GM18870 (cell line): ENCODE results near the gene RBM42.
A peak's percentile ranks its signal among the peaks of the same experiment; 100 is the strongest.
"Not testable (repeated sequence)": the region's sequence is repeated elsewhere in the genome, so short reads cannot be mapped to it uniquely, and the experiment has no call there.

Experiments used
- ATAC-seq: cut with Tn5 transposase; IDR thresholded peaks from one replicate; pipeline ENCODE4 v1.9.1; 2021; ENCODE audit warnings: moderate library complexity; ENCODE audit not compliant: unreplicated experiment

Gene RBM42, protein sequence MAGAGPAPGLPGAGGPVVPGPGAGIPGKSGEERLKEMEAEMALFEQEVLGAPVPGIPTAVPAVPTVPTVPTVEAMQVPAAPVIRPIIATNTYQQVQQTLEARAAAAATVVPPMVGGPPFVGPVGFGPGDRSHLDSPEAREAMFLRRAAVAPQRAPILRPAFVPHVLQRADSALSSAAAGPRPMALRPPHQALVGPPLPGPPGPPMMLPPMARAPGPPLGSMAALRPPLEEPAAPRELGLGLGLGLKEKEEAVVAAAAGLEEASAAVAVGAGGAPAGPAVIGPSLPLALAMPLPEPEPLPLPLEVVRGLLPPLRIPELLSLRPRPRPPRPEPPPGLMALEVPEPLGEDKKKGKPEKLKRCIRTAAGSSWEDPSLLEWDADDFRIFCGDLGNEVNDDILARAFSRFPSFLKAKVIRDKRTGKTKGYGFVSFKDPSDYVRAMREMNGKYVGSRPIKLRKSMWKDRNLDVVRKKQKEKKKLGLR

DNA sequence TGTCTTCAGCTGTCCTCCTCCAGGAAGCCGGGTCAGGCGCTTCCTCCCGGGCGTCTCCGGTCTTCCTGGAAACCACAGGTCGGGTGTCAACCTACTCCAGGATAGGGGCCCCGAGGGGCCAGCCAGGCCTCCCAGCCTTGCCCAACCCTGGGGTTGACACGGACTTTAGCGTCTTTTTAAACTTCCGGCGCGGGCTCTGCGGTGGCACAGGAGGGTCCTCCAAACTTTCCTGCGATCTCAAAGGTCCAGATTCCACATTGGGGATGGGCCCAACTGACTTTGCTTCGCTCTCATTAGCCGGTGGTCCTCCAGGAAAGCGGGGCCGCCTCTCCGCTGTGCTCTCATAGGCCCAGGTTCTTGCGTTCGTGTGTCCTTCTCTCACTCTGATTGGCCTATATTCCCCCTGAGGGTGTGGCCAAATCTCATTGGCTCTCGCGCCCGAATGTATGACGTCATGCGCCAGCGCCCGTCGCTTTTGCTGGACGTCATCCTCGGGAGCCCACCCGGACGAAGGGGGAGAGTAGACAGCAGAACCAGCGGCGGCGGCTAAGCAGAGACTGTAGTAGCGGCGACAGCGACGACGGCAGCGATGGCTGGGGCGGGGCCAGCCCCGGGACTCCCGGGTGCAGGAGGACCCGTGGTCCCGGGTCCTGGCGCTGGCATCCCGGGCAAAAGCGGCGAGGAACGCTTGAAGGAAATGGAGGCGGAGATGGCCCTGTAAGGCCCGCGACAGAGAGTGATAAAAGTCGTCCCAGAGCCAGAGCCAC is at the start of gene RBM42:
RBM42 (plus strand) TSS at position 472 of the 767 bp plus-strand sequence; CDS start at position 590, 118 bp downstream.
- peak; percentile 93 for ATAC-seq

DNA sequence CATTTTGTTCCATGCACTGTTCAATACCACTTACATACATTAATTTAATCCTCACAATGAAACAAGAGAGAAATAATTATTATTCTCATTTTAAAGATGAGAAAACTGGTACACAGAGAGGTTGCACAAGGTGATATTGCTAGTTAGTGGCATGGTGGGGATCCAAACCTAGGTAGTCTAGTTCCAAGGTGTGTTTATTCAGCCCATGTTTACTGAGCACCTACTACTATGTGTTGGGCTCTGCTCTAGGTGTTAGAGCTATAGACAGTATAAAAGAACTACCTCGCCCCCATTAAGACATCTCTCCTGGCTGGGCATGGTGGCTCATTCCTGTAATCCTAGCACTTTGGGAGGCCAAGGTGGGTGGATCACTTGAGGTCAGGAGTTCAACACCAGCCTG is 46.1 kb upstream of the RBM42 start:
- ATAC-seq = no peak

DNA sequence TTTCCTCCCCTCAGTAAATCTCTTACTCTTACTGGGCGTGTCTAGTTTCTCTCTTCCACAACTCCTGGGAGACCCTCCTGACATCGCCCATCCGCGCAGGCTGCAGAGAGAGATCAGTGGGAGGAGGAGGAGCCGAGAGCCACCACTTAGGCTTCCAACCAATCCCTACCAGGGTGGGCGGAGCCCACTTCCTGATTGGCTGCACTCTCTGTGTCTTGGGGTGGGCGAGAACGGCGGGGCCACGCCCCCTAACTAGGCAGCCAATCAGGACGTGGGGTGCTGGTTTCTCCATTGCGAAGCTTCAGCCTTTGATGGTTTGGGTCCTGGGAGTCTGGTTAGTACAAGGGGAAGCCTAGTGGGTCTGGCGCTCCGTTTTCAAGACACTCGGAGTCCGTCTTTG is 43.0 kb upstream of the RBM42 start, which contains the start of gene PMIS2:
PMIS2 (plus strand) TSS at position 326 of the 400 bp plus-strand sequence. CDS start 87 bp downstream, outside the sequence.
- no peak for ATAC-seq

DNA sequence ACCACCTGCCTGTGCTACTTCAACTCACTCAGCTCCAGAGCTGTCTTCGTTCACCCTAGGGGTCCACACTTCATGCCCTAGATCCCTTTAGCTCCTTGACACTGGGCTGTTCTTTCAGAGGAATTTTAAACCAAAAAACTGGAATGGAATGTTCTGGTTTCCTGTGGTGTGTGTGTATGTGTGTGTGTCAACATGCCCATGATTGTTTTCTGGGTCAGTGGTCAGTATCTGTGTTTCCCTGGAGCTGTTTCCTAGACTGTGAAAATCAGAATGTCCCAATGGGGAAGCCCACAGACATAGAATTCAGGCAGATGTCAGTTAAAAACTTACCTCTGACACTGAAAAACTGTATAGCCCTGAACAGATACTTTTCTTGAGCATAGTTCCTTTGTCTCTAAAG is 41.5 kb upstream of the RBM42 start:
- ATAC-seq = no peak

DNA sequence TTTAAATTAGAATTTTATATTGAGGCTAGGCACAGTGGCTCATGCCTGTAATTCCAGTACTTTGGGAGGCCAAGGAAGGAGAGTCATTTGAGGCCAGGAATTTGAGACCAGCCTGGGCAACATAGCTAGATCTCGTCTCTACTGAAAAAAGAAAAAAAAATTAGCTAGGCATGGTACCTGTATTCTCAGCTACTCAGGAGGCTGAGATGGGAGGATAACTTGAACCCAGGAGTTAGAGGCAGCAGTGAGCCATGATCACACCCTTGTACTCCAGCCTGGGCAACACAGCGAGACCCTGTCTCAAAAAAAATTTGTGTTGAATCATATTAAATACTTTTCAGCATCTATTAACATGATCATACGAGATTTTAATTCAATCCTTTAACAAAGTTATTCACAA is 38.0 kb upstream of the RBM42 start:
- ATAC-seq = no peak

DNA sequence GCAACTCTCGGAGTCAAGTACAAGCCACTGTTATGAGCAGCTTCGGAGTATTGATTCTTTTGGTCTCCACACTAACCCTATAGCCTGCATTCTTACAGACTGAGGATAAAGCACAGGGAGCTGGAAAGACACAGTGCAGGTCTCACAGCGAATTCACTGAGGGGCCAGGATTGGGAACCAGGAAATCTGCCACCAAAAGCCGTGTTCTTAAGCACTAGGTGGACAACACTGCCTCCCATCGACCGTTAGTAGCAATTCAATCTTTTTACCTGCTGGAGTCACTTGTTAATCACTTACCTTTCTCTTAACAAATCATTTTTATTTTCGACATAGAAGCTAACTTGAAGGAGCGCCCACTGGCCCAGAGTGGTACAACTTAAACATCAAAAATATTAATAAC is 36.6 kb upstream of the RBM42 start:
- no peak for ATAC-seq

DNA sequence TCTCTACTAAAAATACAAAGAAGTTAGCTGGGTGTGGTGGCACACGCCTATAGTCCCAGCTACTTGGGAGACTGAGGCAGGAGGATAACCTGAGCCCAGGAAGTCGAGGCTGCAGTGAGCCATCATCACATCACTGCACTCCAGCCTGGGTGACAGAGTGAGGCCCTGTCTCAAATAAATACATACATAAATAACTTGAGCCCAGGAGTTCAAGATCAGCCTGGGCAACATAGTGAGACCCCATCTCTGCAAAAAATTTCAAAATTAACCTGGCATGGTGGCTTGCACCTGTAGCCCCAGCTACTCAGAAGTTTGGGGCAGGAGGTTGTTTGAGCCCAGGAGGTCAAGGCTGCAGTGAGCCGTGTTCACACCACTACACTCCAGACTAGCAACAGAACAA is 33.8 kb upstream of the RBM42 start:
- not testable (repeated sequence) for ATAC-seq

DNA sequence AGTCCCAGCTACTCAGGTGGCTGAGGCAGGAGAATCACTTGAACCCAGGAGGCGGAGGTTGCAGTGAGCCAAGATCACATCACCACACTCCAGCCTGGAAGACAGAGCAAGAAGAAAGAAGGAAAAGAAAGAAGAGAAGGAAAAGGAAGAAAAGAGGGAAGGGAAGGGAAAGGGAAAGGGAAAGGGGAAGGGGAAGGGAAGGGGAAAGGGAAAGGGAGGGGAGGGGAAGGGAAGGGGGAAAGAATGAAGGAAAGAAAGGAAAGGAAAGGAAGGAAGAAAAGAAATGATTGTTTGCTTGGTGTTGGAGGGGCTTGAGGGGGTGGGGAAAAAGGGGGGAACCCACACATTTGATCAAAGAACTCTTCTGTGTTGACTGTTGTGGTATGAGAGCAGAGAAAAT is 32.9 kb upstream of the RBM42 start:
- no peak for ATAC-seq

DNA sequence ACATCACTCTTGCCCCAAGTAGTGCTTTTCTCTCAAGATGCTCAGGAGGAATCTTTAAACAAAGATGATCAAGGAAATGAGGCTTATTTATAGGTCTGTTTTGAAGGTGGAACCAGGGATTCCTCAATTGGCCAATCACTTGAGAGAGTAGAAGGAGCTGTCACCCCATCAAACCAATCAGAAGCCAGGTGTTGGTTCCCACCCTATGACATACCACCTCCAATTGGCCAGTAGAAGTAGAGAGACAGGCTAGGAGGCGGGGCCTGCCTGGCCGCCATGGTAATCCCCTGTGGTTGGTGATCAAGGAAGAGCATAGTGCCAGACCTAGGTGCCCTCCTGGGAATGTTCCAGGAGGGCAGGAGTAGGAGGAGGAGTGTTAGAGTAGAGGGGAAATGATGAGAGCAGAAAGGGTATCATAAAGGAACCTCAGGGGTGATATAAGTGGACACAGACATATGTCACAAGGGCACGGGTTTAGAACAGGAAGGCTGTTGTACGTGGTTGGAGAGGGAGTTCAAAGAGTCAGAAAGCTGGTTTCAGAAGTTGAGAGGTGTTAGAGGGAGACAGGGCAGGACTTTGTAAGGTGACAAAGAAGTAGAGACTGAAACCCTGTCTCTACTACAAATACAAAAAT is 32.4 kb upstream of the RBM42 start:
- ATAC-seq = no peak

DNA sequence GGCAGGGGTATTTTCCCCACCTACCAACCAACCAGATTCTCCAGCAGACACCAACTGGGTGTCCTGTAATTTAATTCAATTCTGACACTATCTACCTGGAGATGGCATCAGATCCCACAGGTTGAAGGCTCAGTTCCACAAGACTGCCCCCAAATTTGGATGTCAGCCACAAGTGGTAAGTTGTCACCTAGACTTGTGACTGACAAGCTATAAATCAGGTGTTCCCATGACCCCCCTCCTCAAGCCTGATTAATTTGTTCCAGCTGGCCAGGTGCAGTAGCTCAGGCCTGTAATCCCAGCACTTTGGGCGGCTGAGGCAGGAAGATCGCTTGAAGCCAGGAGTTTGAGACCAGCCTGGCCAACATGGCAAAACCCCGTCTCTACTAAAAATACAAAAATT is 26.9 kb upstream of the RBM42 start:
- no peak for ATAC-seq

DNA sequence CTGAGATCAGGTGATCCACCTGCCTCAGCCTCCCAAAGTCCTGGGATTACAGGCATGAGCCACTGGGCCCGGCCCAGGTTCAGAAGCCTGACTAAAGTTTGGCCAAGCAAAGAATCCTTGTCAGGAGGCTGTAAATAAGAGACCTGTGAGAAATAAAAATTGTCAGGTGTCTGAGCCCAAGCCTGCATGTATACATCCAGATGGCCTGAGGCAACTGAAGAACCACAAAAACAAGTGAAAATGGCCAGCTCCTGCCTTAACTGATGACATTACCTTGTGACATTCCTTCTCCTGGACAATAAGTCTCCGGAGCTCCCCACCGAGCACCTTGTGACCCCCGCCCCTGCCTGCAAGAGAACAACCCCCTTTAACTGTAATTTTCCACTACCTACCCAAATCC is 24.4 kb upstream of the RBM42 start:
- not testable (repeated sequence) for ATAC-seq

DNA sequence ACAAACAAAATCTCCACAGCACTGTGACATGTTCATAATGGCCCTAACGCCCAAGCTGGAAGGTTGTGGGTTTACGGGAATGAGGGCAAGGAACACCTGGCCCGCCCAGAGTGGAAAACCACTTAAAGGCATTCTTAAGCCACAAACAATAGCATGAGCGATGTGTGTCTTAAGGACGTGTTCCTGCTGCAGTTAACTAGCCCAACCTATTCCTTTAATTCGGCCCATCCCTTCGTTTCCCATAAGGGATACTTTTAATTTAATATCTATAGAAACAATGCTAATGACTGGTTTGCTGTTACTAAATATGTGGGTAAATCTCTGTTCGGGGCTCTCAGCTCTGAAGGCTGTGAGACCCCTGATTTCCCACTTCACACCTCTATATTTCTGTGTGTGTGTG is 21.7 kb upstream of the RBM42 start:
- ATAC-seq = not testable (repeated sequence)

DNA sequence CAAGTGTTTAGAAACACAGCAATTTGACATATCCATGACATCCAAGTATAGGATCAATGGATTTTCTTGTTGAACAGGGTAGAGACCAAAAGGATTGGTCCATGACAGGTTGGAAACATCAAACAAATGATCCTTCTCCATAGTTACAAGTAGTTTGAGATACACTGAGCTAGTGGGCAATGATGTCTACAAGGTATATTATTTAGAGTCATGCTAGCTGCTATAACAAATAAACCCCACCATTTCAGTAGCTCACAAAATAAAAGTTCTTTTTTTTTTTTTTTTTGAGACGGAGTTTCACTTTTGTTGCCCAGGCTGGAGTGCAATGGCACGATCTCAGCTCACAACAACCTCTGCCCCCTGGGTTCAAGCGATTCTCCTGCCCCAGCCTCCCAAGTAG is 21.2 kb upstream of the RBM42 start:
- no peak for ATAC-seq

DNA sequence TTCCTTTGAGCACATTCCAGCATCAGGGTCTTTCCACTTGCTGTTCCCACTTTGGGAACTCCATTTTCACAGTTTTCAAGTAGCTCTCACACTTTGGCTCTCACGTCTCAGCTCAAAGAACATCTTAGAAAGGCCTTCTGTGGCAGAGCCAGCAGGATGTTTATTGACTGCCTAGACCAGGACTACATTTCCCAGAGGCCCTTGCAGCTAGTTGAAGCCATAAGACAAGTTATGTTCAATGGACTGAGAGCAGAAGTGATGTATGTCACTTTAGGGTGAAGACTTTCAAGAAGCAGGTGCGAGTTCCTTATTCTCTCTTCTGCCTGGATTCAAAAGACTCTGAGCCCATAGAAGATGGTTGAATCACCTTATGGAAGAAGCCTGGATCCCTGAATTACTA is 20.6 kb upstream of the RBM42 start:
- no peak for ATAC-seq

DNA sequence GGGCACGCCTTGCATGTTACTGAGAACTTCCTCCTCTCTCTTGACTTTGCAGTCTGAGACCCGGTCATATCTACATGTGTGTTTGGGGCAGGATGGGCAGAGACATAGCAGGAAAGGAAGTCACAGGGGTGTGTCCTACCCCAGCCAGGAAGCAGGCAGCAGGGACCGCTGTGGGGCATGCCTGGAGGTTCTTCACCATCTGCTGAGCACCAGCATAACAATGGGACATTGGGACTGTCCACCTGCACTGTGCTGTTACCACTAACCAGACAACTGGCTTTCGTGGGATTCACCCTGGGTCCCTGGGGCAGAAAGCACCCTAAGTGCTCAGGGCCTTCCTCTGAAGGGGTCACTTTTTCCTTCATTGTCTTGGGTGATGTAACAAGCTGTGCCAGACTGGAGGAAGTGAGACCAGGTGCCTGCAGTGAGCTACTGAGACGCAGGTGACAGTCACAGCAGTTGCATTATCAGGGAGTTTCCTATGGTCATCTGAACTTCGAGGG is 18.9 kb upstream of the RBM42 start:
- peak; percentile 43 for ATAC-seq

DNA sequence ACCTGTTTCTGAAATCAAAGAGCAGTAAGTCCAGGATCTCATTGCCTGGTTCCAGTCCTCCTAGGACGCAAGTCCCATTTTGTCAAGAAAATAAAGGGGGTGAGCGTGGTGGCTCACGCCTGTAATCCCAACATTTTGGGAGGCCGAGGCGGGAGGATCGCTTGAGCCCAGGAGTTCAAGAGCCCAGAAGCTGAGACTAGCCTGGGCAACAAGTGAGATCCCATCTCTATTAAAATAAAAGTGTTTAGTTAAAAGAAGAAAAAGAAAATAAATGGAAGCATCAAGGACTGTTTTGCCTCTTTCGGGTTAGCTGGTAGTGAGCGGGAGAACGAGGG is 16.6 kb upstream of the RBM42 start:
- ATAC-seq = no peak

DNA sequence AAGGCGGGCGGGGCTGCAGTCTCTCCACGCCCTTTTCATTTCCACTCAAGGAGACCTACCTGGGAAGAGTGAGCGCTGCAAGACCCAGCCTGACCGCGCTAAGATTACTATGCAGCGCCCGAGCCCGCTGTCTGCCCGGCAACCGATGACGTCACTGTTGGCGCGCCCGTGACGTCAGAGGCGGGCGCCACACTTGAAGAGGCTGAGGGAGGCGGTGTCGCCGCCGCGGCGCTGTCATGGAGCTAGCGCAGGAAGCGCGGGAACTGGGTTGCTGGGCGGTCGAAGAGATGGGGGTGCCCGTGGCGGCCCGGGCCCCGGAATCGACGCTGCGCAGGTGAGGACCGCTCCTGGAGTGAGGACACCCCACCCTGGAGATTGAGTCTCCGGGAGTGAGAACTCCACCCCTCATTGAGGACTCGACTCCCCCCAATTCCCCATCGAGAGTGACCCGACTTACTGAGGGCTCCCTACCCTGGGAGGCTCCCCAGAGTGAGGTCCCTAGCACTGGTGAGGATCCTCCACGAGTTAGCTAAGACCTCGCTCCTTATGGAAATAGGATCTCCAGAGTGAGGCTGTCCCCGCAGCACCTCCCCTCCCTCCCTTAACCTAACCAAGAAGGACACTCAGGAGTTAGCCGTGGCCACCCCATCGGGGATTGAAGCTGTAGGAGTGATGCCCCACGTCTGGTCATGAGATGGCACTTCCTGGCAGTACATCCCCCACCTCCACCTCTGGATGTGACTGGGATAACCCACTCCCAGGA is 16.1 kb upstream of the RBM42 start, which contains the start of gene HAUS5:
HAUS5 (plus strand) TSS at position 177 of the 763 bp plus-strand sequence; CDS start at position 237, 60 bp downstream.
- ATAC-seq = peak; percentile 37

DNA sequence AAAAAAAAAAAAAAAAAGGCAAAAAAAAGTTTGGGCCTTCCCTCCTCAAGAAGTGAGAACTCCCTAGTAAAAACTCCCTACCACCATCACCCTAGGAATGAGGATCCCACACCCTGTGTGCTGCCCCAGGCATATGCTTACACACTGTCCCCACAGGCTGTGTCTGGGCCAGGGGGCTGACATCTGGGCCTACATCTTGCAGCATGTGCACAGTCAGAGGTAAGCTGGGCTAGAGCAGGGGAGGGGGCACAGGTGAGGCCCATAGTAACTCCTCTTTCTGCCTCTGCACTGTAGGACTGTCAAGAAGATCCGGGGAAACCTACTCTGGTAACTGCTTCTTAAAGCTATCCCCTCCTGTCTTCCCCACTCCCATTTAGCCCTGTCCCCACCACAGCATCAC is 15.3 kb upstream of the RBM42 start:
- no peak for ATAC-seq

DNA sequence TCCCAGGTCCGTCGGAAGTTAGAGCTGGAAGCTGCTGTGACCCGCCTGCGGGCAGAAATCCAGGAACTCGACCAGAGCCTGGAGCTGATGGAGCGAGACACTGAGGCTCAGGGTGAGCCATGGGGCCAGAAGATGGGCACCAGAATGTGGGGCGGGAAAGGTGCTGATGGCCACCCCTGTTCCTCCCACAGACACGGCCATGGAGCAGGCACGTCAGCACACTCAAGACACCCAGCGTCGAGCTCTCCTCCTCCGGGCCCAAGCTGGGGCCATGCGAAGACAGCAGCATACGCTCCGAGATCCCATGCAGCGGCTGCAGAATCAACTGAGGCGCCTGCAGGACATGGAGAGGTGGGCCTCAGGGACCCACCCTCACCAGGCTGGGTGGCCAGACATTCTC is 13.8 kb upstream of the RBM42 start:
- ATAC-seq = no peak

DNA sequence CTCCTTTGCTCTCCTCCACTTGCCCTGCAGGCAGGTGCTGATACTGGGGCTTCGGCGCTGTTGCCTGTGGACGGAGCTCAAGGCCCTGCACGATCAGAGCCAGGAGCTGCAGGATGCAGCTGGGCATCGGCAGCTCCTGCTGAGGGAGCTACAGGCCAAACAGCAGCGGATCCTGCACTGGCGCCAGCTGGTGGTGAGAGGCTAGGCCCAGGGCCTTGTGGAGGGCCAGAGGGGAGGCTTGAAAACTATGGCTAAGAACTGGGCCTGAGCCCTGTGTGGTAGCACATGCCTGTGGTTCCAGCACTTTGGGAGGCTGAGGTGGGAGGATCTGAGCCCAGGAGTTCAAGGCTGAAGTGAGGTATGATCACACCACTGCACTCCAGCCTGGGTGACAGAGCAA is 10.0 kb upstream of the RBM42 start:
- no peak for ATAC-seq
